ENCODE data around the gene PURA.

GRCh38 chr5:140145818-140146522 is 32.1 kb downstream of the PURA start:
- peak; percentile 79 for TF ChIP-seq CTCF (IDR thresholded peaks at IDR 0.05)
- TF ChIP-seq EZH2 (IDR thresholded peaks at IDR 0.05; ENCODE audit: borderline replicate concordance, insufficient read depth, low read depth, low read length, poor library complexity, severe bottlenecking) = no peak

All from B cell (primary cell).